ENCODE results near the gene ST7L.

ST7L gene

DNA sequence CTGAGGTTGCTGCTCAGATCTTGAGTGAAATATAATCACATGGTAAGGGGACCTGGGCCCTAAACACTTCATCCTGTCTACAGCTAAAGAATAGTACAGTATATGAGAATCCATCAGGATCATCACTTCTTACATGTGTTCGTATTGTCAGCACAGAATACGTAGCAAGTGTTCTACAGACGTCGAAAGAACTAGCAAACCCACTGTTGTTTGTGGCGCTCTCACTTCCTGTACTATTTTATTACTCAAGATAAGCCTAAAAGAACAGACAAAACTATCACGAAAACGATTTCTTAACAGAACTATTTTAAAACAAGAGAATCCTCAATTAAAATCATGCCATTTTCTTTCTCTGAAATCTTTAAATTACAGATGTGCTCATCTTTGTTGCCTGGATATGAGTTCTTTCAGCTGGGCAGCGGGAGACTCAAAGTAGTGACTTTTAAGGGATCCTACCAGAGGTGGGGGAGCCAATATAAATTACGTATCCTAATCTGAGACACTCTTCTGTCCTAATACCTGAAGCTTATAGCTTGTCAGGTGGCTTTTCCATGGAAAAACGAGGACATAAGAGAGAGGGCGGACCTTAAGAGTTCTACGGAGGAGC lies 724 bp downstream of the ST7L start:
- peak in 5 of 6 experiments; percentile 22 to 92 (median 82) for DNase-seq

DNA sequence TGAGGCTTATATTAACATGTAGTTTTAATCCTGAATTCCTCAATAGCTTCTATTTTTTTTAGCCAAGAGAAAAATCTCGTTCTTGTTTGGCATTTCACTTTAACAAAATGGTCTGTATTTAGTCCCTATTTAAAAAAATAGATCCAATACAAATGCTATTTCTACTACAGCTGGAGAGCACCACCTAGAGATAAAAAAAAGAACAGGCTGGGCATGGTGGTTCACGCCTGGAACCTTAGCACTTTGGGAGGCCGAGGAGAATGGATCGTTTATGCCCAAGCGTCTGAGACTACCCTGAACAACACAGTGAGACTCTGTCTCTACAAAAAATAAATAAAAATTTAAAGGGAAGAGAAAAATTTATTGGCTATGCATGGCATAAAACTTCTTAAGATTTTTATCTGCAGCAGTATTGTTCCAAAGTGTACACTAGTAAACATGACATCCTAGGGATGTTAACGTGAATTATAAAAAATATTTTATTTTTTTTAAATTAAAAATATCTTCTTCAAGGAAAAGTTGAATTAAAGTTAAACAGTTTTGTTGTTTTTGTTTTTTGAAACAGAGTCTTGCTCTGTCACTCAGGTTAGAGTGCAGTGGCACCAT lies 4.4 kb downstream of the ST7L start:
- DNase-seq, result peak in 3 of 6 experiments; percentile 5 to 38 (median 19)

DNA sequence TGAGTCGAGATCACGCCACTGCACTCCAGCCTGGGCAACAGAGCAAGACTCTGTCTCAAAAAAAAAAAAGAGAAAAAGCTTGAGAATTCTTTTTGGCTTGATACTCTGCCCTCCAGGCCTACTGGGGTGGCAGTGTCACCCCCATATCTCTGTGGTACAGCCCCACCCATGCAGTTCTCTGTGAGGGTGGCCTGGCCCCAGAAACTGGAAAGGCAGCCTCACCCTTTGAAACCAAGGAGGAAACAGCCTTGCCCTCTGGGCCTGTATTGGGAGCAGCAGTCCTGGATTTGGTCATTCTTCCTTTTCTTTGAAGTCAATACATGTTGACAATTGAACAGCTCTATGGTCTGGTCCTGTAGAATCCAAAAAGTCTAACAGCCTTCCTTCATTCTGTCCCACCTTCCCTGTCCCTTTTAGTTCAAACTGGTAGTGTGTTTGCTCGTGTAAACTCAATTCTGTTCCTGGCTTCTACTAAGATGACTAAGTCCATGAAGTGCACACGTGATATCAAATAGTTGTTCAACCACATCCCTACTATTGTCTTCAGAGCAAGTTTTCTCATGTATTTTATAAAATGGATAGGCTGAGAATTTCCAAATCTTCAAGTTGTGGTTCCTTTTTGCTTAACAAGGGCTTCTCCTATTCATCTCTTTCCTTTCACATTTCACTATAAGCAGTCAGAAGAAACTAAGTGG lies 13.2 kb downstream of the ST7L start:
- DNase-seq, result no peak

DNA sequence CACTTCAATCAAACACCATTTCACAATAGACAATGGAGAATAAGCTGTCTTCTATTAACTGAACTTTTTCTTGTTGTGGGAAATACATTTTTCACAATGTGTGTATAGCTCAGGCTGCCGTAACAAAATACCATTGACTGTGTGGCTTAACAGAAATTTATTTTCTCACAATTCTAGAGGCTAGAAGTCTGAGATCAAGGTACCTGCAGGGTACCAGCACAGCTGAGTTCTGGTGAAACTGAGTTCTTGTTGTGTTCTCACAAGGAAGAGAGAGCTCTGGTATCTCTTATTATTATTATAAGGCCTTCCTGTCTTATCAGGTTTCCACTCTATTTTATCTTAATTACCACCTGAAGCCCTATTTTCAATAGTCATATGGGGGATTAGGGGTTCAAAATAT lies 15.4 kb downstream of the ST7L start:
- DNase-seq, result no peak

- DNase-seq, result no peak
Observed at GRCh38 chr1:112603012-112603411, 15.9 kb downstream of the ST7L start.

DNA sequence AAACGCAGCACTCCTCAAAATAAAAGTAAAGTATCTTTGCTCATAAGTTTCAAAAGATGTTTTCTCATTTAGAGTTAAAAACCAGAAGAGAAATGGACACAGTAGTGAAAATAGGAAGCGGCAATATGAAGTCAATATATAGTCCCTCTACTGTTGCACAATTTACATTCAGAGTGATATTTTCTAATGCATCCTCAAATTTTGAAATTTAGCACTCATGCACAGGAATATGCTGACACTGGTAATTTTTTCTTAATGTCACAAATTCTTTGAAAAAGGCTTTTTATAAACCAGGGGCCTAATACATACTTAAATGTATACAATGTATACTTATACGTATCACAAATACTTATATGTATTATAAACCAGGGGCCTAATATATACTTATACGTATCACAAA lies 19.5 kb downstream of the ST7L start:
- no peak for DNase-seq

DNA sequence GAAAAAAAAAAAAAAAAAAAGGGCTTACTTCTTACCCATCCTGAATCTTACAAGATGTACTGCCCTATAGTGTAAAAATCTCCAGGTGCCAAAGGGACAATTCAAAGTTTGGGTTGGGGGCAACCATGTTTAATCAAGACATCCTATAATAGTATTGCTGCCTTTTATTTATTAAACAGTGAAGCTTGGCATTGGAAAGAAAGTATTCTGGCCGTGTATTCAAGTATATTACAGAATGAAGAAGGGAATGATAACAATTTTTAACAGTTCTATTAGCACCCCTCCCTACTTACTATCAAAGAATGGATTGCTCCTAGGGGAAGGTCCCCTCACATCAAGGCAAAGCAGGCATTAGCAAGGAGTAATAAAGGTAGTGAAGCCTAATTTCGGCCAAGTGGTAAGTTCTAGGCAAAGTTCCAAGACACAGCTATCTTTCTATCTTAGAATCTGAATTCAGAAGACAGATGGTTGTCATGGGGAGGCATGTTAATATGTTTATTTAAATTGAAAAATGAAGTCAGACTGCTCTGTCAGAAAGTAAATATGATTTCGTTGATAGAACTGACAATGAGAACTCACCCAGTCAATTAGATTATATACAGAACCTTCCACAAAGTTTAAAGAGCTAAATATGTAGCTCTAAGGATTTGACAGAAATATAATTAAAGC lies 24.6 kb downstream of the ST7L start:
- DNase-seq, result no peak

DNA sequence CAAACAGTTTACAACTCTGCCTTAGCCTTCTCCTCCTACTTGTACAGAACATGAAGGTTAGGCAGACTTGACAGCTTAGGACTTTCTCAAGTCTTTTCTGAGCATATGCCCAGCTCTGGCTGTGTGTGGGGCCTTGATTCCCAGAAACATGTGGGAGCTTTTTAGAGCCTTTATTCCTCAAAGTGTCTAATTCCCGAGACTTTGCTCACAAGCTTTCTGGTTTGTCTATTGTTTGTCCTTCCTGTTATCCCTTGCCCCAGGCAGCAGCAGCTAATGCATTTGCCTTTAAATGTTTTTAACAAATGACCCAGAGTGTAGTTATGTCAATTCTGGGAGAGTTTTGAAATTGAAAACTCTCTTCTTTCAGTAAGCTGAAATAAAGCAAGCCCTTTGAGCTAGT lies 29.2 kb downstream of the ST7L start:
- DNase-seq, result no peak

- no peak for DNase-seq
Observed at GRCh38 chr1:112583366-112583765, 35.6 kb downstream of the ST7L start.

DNA sequence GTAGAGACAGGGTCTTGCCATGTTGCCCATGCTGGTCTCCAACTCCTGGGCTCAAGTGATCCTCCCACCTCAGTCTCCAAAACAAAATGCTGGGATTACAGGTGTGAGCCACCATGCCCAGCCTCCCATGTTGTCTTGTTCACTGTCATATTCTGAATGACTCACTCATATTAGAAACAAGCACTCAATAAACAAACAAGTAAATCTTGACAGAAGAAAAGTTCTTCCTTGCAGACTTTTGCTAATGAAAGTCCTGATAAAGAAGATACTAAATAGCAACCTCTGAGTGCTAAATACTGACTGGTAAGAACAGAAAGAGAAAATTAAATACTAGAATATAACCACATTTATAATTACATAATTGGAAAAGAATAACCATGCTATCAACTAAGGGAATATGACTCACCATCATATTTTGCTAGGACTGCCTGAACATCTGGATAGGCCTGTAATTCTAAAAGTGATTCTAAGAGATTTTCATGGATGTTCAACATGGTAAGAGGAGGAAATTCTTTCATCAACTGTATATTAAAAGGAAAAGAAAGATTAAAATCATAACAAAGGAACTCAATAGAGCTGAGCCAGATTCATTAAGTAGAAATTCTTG lies 37.3 kb downstream of the ST7L start:
- no peak for DNase-seq

DNA sequence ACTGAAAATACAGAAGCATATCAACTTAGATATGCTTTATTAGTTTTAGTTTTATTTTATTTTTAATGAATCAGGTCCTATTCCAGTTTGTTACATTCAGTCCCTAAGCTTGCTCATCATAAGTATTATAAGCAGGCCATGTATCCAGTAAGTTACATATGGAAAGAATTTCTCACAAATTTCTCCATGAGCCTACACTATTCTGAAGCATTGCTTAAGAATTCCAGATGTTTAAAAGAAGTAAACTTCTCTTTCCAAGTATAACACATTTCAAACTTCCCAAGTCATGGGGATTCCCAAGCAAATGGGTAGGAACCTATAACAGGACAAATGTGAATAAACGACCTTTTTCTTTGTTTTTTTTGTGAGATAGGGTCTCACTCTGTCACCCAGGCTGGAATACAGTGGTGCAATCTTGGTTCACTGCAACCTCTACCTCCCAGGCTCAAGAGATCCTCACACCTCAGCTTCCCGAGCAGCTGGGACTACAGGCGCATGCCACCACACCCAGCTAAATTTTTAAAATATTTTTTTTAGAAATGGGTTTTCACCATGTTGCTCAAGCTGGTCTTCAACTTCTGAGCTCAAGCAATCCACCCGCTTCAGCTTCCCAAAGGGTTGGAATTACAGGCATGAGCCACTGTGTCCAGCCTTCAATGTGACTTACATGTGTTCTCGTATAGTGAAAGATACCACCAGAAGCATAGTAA lies 39.0 kb downstream of the ST7L start:
- DNase-seq, result no peak

- DNase-seq, result no peak
Observed at GRCh38 chr1:112576240-112576639, 42.7 kb downstream of the ST7L start.

GRCh38 chr1:112575154-112575804 lies 43.7 kb downstream of the ST7L start:
- DNase-seq, result no peak

DNA sequence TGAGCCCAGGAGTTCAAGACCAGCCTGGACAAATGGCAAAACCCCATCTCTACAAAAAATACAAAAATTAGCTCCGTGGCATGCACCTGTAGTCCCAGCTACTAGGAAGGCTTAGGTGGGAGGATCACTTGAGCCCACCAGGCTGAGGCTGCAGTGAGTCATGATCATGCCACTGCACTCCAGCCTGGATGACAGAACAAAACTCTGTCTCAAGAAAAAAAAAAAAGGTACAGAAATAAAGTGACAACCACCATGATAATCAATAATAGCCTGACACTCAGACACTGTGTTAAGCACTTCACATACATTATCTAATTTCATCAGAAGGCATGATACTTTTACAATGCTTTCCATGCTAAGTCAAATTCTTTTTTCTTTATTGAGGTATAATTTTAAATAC lies 53.1 kb downstream of the ST7L start:
- DNase-seq, result no peak

DNA sequence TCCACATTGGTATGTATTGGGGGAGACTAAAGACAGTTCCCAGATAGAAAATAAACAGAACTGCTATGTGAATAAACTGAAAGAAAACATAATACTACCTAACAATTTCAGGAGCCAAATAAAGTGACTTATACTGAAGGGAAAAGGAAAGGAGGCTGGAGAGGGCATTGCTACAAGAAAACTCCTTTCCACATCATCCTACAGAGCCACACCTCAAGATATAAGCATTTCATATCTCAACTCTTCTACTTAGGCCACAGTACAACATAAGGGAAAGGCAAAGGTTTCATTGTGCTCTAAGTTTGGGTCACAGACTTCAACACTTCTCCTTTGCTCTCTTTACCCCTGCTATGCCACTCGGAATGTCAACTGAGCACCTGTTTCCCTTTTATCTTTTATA lies 54.9 kb downstream of the ST7L start:
- DNase-seq, result no peak

DNA sequence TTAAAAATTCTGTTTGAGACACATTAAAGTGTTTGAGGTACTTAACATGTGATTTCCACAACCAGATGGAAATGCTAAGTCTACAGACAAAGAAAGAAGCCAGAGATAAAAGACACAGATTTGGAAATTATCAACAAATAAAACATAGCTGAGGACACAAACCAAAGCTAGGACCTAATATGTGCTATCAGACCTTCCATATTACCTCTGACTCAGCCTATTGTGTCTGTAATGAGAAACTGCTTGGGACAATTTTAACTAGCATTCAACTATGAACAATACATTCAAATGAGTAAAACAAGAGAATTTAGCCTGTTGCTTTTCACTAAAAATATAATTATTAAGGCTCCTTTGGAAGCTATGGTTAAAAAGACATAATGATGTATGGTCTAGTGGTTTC lies 55.6 kb downstream of the ST7L start:
- DNase-seq, result no peak

DNA sequence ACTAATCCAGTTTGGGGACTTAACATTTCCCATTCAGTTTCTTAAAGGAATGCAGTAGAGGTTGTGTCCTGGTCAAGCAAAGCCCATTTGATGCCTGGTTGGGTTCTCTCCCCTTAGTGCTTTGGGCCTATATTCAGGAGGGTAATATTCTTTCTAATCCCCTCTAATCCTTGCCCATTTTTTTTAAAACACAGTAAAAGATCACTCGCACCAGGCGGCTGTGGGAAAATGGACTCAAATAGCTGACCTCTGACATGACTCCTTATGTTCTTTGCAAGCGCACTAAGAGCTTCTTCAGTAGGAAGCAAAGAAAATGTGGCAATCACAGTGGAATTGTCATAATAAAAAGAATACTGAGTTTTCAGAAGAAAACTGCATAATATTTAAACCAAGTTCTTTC lies 60.3 kb downstream of the ST7L start:
- DNase-seq, result no peak

DNA sequence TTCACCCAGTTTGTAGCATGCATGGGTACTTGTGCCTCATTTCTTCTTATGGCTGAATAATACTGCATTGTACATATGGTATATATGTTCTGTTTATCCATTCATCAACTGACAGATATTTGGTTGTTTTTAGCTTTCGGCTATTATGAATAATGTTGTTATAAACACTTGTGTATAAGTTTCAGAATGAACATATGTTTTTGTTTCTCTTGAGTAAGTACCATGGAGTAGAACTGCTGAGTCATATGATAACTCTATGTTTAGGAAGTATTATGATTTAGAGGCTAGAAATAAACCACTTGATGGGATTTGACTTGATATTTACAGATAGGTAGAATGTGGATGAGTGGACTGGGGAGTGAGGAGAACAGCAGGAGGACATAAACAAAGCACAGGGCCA lies 61.6 kb downstream of the ST7L start:
- no peak for DNase-seq

GRCh38 chr1:112554411-112554810 lies 64.5 kb downstream of the ST7L start:
- no peak for DNase-seq

DNA sequence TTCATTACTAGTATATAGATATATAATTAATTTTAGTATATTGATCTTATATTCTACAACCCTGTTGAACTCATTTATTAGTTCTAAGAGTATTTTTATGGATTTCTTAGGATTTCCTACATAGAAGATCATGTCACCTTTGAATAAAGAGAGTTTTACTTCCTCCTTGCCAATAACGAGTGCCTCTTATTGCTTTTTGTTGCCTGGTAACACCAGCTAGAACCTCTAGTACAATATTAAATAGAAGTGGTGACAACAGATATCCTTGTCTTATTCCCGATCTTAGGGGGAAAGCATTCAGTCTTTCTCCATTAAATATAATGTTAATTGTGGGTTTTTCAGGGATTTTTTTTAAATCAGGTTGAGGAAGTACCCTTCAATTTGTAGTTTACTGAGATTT lies 69.4 kb downstream of the ST7L start:
- no peak for DNase-seq

- DNase-seq, result no peak
Observed at GRCh38 chr1:112548547-112548946, 70.4 kb downstream of the ST7L start.

- DNase-seq, result no peak
Observed at GRCh38 chr1:112546076-112546475, 72.9 kb downstream of the ST7L start.
